GM18511 (cell line): ENCODE measurements around the gene ANO2.

Experiments
- ATAC-seq: cut with Tn5 transposase; IDR thresholded peaks from one replicate; pipeline ENCODE4 v1.9.1; 2021; ENCODE audit warnings: mild to moderate bottlenecking, moderate library complexity; ENCODE audit not compliant: unreplicated experiment

The ANO2 gene

DNA sequence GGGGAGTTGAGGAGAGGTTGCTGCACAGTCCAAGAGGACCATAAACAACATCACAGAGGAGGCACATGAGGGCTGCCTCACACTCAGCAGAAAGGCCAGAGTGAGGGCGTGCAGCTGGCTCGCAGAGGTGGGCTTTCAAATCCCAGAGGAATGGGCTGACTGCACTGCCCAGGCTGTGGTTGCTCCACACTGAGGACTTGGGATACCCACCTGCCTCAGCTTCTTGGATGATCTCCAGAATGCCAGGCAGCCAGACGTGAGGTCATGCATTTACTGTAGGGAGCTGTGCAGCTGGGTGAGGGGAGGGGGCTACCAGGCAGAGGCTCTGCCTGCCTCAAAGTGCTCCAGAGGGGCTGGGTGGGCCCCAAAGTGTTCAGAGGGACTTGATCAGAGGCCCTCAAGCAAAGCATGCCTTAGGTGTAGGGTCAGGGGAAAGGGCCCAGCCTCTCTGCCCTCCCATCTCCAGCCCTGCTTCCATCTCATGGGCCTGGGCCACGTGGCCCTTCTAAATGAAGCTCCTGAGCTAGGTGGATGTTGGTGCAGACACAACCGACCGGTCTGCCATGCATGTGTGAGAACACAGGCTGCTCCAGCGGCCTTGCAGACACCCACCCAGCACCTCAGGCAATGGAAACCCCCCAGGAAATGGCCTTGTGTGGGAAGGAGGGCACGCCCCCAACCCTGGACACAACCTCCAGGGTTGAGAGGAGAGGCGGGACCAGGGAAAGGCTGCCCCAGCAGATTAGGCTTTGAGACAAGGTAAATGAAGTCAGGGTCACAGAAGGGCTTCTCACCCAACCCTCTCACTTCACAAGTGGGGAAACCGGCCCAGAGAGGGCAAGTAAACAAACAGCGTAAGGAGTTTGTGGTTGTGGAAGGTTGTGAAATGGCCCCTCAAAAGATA, 422.4 kb downstream of the ANO2 start:
- ATAC-seq, result no peak

DNA sequence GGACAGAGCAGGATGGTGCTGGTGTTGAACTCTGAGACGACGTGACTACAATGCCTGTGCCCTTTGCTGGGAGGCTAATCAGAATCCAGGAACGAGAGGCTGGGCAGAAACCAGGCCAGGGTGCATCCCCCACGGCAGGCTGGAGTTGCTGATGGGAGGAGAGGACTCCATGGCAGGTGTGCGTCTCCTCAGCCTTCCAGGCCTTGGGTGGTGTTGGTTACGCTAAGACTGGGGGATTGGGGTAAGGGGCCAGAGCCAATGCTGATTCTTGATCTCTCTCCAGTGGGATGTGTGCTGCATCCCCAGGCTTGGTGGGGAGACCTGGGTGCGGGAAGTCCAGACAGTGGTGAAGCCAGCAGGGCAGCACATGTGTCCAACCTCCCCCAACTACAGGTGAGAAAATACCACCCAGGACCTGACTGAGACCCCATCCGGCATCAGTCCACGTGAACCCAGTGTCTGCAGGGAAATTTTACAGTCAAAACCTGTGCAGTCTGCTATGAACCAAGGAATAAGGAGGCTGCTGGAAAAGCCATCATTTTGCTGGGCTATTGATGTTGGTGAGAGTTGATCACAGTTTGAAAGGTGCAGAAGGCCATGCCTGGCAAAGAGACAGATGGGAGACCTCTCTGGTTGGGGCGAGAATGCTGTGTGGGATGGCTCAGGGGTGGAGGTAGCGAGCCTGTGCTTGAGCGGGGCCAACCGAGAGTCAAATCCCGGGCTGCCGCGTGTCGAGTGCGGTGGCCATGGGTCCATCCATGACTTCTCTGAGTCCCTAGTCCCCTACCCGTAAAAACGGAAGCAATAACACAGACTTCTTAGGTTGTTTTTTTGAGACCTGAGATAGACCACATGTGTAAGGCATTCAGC, 423.4 kb downstream of the ANO2 start:
- no peak for ATAC-seq

DNA sequence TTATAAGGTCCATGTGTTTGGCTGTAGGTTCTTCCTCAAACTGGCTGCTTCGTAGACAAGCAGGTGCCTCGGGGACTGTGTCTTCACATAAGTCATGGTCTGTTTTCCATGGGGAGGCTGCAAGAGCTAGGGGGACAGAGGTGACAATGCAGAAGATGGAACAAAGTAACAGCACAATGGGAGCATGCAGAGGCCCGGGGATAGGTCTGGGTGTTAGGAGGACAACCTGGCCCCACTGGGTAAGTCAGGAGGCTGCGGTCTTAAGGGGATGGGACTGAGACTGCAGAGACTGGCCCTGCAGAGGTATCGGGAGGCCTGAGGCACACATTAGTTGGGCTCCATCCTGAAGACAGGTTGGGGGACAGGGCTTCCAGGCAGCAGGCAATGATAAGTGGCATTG, 424.2 kb downstream of the ANO2 start:
- no peak for ATAC-seq

DNA sequence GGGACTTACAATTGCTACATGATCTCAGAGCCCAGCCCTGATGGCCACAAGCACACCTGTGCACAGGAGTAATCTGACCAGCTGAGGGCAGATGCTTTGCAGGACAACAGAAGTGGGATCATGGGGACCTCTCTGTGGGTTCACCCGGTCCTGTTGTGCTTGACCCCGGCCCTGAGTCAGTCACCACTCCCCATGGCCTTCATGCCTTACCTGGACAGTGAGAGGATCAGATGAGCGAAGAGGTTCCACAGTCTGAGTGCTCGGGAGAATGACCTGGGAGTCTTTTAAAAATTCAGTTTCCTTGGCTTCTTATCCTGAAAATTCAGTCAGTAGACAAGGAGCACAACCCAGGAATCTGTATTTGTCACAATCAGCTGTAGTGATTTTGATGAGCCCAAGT, 425.0 kb downstream of the ANO2 start:
- no peak for ATAC-seq

DNA sequence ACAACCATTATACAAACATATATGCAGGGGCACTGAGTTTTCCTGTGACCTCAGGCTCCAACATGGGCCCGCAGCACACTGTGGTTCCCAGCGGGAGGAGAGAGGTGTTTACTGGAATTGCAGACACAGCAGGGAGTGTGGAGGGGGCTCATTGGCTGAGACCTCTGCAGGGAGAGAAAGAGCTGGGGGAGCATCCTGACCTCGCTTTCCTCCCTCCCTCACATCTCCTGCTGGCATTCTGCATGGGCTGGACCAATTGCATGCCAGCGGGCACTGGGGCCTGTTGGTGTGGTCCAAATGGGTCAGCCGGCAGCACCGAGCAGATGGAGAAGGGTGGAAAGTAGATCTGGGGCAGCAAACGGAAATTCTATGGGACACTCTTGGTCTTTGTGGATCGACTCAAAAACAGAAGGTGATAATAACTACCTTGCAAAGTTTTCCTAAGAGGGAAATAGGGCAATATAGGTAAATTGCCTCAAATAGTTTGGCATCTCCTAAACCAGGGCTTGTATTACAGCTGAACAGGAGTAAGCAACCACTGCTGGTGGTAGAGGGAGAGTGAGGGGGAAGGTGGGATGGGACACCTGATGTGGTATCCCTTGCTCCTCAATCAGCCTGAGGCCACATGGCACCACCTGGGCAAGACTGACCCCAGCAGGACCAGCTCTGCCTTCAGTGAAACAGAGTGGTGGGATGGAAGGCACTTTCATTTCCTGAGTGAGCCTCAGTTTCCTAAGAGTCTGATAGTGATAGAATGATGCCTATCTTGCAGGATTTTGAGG, 426.3 kb downstream of the ANO2 start:
- ATAC-seq, result no peak

DNA sequence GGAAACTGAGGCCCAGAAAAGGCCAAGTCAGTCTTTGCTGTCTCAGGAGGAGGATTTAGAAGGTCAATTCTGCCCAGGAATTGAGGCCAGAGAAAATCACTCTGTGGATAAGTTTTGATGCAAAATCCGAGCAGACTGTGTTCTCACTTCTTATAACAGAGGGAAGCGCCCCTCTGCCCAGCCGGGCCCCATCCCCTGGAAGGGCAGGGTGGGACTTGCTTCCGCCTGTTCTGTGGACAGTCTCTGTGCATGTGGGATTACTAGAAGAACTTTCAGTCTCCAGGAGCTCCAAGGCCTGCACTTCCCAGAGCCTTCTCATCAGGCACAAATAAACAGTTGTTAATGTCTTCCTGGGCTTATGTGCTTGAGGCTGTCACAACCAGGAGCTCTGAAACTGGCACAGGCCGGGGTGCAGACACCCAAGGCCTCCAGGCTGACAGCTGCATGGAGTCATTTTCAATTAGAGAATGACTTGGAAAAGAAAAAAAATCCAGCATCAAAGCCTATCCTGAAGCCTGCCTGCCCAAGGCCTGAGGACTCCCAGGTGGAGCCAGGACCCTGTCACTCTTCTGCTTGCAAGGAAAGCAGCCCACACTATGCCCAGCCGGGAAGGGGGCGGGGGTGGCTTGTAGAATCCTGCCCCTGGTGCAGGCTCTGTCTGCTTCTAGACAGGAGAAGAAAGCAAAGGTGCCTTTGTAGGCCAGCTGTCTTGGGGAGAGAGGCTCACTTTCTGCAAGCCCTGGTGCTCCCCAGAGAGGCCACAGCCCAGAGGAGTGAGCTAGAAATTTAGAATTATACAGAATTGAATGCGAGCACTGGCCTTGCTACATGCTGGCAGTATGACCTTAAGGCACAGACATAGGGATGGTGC, 428.5 kb downstream of the ANO2 start:
- no peak for ATAC-seq

DNA sequence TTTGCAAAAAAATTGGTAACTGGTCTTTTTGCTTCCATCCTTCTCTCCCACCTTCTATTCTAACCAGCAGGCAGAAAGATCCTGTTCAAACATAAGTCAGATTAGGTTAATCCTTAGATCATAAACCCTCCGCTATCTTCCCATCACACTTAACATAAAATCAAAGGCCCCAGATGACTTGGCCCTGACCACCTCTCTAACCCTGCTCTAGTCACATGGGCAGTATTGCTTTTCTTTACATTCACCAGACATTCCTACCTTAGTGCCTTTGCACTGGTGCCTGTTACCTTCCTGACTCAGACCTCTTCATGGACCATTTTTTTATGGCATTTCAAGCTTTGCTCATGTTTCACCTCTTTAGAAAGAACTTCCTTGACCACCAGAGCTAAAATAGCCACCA, 429.6 kb downstream of the ANO2 start:
- no peak for ATAC-seq

DNA sequence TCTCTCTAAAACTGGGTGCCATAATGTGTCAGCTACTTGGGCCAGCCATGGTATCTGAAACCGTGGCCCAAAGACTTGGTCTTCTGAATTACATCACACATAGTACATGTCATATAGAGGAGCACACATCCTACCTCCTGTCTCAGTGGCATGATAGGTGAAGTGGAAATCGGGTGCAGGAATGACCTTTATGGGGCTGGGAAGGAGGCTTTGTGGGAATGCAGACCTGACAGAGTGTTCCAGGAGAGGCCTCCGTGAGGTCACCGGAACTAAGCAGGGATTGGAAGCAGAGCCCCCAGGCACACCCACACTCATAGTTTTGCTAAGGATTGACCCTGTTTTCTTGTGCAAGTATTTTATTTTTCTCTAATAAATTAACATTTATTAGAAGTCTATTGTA, 430.5 kb downstream of the ANO2 start:
- ATAC-seq, result no peak

DNA sequence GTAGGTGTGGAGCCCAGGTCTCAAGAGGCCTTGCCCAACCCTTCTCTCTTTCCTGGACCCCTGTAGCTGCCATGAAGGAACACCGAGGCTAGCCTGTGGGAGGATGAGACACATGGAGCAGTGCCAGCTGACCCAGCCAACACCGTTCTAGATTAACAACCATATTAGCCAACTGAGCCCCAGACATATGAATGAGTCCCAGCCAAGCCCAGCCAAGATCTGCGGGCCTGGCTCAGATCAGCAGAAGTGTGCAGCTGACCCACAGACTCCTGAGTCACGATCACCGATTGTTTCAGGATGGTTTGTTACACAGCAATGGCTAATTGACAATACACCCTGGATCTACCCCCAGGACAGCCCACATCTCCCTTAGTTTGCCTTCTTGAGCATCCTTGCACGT, 431.0 kb downstream of the ANO2 start:
- no peak for ATAC-seq

DNA sequence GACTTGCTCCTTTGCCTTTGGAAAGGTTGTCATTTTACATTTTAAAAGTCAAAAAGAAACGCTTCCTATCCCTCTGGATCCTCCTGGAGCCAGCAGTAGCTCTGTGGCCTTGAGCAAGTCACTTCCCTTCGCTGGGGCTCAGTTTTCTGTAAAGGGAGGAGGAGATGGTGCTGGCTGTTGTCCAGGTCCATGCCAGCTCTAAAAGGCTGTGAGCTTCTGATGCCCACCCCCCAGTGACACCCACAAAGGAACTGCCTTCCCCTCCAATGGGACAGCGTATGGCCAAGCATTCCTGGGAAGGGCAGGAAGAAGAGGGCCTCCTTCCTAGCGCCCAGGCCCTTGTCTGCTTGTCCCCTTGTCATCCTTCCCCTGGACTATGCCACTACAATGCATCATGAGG, 431.7 kb downstream of the ANO2 start:
- no peak for ATAC-seq
